Fibroblast of the aortic adventitia (primary cell): ENCODE data around the gene FAM228B. TPM values are rescaled to one million over a fixed set of nuclear protein-coding genes. Genes with fewer than 3 reads are reported as not detected.

Source experiments
- total RNA-seq: library from RNA; depleted of rRNA; stranded (reverse); fragments of >200 nt; gene quantifications from 2 replicates; pipeline ENCODE4 v1.2.3, GENCODE V29; 2012; ENCODE audit warnings: low replicate concordance

FAM228B gene
- total RNA-seq, 1 donor: 10.3 TPM

Other genes starting within 250 kb of the FAM228B start
- 10.6 and 22.4 TPM in 2 replicates for gene ATAD2B, start 196.3 kb upstream of the FAM228B start, total RNA-seq
- gene UBXN2A, start 183.0 kb upstream of the FAM228B start, total RNA-seq: 12.4 and 14.2 TPM in 2 replicates
- gene MFSD2B, start 113.4 kb upstream of the FAM228B start, total RNA-seq: not detected in 2 replicates
- gene WDCP, start 76.1 kb upstream of the FAM228B start, total RNA-seq: 6.4 and 9.3 TPM in 2 replicates
- gene FKBP1B, start 73.7 kb upstream of the FAM228B start, total RNA-seq: 3.5 and 7.9 TPM in 2 replicates
- 162 and 191 TPM in 2 replicates for gene SF3B6, start 47.1 kb upstream of the FAM228B start, total RNA-seq
- 22.3 and 38.7 TPM in 2 replicates for gene TP53I3, start 38.6 kb upstream of the FAM228B start, total RNA-seq
- gene PFN4, start 135 bp upstream of the FAM228B start, total RNA-seq: 0.45 and 1.7 TPM in 2 replicates
- 0.18 and 1.3 TPM in 2 replicates for gene FAM228A, start 51.6 kb downstream of the FAM228B start, total RNA-seq
- gene ITSN2, start 237.1 kb downstream of the FAM228B start, total RNA-seq: 23.9 and 32.4 TPM in 2 replicates